Spleen (tissue), 7 donors: ENCODE data around the gene RPL15.

ENCODE experiments used
- POLR2A ChIP-seq, 3 donors: fragments of 450-650 bp; IDR thresholded peaks; one replicate each; pipeline ENCODE4 v1.5.1; 2017; ENCODE audit warnings: antibody characterized with exemption in 3 of 3, mild to moderate bottlenecking in 1 of 3
- POLR2AphosphoS5 ChIP-seq, 3 donors: sonication (generic); formaldehyde crosslinking; IDR thresholded peaks; one replicate each; pipeline ENCODE4 v1.5.1; 2017; ENCODE audit warnings: antibody characterized with exemption in 3 of 3
- TF ChIP-seq, protein P1 (sequence below), 11 experiments: fragments of 200-600 bp in 7 of 11; fragments of 450-650 bp in 4 of 11; sonication (generic) in 4 of 11; IDR thresholded peaks in 8 of 11; conservative IDR thresholded peaks in 3 of 11; 1 replicate in 7 of 11; 2 replicates in 4 of 11; pipeline versions ENCODE4 v1.4.0 to v1.8.0; 2016 to 2021; ENCODE audit warnings: antibody characterized with exemption in 11 of 11, inconsistent platforms in 4 of 11, mild to moderate bottlenecking in 1 of 11
- donor health status: DM: no; HTN: no; CAD: no; lungs with moderate emphysema.
- donor health status: DM: no; HTN: no; CAD: no.
- donor health status: DM: no; HTN: no; CAD: no.

DNA sequence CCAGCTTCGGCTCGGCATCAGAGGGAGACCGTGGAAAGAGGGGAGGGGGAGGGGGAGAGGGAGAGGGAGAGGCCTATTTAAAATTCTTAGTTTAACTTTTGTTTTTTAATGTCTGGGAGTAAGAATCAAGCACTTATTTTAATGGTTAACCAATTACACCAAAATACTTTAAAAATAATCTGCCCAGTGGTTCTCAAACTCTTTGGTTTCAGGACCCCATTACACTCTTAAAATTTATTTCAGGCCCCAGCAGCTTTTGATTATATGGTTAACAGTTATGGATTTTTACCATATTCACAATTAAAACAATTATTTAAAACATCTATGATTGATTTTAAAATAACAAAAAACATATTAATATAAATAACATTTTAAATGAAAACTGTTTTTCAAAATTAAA is 44.6 kb upstream of the RPL15 start:
- TF ChIP-seq, protein P1, sequence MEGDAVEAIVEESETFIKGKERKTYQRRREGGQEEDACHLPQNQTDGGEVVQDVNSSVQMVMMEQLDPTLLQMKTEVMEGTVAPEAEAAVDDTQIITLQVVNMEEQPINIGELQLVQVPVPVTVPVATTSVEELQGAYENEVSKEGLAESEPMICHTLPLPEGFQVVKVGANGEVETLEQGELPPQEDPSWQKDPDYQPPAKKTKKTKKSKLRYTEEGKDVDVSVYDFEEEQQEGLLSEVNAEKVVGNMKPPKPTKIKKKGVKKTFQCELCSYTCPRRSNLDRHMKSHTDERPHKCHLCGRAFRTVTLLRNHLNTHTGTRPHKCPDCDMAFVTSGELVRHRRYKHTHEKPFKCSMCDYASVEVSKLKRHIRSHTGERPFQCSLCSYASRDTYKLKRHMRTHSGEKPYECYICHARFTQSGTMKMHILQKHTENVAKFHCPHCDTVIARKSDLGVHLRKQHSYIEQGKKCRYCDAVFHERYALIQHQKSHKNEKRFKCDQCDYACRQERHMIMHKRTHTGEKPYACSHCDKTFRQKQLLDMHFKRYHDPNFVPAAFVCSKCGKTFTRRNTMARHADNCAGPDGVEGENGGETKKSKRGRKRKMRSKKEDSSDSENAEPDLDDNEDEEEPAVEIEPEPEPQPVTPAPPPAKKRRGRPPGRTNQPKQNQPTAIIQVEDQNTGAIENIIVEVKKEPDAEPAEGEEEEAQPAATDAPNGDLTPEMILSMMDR (IDR thresholded peaks at IDR 0.05 in 8 of 11, conservative IDR thresholded peaks at IDR 0.05 in 3 of 11) = no peak
- no peak for TF ChIP-seq POLR2AphosphoS5 (IDR thresholded peaks at IDR 0.05)
- TF ChIP-seq POLR2A (IDR thresholded peaks at IDR 0.05) = no peak
